M059J (cell line): Measurements from ENCODE around the gene NF2. TPM values are rescaled to one million over a fixed set of nuclear protein-coding genes. Genes with fewer than 3 reads are reported as not detected.
A peak's percentile ranks its signal among the peaks of the same experiment; 100 is the strongest.
"Not testable (repeated sequence)": the region's sequence is repeated elsewhere in the genome, so short reads cannot be mapped to it uniquely, and the experiment has no call there.

Experiments used
- DNase-seq: peaks from one replicate; pipeline ENCODE4 v3.0.0-alpha.2; 2012; ENCODE audit warnings: low read depth
- total RNA-seq: library from RNA; depleted of rRNA; stranded (reverse); fragments of >200 nt; shearing (Covaris generic); gene quantifications from 2 replicates; pipeline ENCODE4 v1.2.3, GENCODE V29; 2014; rRNA removed

The NF2 gene
- 50.5 and 86.0 TPM in 2 replicates for total RNA-seq

GRCh38 chr22:29603358-29604075, at the start of gene NF2:
Gene NF2, plus strand, starts transcription at chr22:29603633. Its CDS starts 366 bp downstream, at chr22:29603999.
- peak; percentile 98 for DNase-seq

DNA sequence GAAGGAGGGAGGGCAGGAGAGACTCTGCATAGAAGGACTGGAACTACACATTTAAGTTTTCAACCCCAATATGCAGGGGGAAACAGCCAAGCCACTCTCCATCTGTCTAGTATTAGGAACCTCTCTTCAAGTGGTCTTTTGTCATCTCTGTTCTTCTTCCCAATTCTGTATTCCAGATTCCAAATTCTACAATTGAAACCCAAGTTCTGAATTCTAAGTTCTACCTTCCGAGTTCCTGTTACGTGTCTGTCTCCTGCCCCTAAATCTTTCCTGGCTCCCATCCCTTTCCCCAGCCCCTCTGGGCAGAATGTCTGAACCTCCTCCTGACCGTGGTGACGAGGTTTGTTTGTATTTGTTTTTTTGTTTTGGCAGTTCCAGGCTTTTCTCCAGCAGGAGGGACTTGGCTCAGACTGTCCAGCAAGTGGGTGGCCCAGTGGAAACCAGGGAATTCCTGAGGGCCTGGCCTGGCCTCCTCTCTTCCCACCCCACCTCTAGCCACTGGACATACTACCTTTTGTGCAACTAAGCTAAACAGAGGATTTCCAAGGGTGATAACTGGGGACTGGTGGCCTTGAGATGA, 48.3 kb upstream of the NF2 start:
- peak; percentile 35 for DNase-seq

GRCh38 chr22:29559030-29559429, 44.4 kb upstream of the NF2 start:
- no peak for DNase-seq

- no peak for DNase-seq
Observed at GRCh38 chr22:29559853-29560252, 43.6 kb upstream of the NF2 start.

GRCh38 chr22:29563652-29564460, 39.6 kb upstream of the NF2 start:
- no peak for DNase-seq

DNA sequence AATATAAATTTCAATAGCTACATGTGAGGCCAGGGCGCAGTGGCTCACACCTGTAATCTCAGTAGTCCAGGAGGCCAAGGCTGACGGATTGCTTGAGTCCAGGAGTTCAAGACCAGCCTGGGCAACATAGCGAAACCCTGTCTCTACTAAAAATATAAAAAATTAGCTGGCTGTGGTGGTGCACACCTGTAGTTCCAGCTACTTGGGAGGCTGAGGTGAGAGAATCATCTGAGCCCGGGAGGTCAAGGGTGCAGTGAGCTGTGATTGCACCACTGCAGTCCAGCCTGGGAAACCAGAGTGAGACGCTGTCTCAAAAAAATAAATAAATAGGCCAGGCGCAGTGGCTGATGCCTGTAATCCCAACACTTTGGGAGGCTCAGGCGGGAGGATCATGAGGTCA, 36.9 kb upstream of the NF2 start:
- DNase-seq: not testable (repeated sequence)

- no peak for DNase-seq
Observed at GRCh38 chr22:29567338-29567737, 36.1 kb upstream of the NF2 start.

DNA sequence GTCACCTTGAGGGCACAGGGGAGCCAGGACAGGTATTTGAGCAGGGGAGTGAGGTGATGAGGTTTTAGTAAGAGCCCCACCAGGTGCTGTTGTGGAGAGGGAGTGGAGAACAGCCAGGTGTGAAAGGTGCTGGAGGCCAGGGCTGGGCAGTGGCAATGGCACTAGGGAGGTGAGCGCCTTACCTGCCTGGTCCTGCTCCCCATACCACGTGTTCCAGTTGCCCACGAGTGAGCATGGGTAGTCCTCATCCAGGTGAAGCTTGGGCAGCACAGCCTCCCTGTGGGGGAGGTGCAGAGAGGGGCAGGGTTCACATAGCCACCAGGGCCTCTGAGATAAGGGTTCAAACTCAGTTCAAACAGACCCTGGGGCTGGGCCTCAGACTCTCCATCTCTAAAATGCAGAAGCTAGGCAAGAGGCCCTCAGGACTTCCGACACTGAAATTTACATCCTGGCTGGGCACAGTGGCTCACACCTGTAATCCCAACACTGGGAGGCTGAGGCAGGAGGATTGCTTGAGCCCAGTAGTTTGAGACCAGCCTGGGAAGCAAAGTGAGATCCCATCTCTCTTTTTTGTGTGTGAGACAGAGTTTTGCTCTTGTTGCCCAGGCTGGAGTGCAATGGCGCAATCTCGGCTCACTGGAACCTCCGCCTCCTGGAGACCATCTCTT, 34.3 kb upstream of the NF2 start:
- no peak for DNase-seq

DNA sequence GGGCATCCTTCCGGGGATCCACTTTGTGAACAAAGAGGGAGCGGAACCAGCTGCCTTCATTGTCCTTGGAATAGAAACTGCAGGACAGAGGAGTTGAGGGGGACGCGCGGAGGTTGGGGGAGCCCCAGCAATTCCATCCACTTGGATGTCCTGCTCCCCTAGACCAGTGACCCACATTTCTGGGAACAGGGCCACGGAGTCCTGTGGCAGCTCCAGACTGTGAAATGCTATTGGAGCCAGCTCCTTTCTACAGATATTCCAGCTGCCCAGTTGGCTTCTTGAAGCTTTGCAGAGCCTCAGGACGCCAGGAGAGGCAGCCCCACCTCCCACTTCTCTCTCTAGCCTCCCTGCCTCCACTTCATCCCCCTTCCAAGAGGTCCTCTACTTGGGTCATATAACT, 33.0 kb upstream of the NF2 start:
- DNase-seq: no peak

DNA sequence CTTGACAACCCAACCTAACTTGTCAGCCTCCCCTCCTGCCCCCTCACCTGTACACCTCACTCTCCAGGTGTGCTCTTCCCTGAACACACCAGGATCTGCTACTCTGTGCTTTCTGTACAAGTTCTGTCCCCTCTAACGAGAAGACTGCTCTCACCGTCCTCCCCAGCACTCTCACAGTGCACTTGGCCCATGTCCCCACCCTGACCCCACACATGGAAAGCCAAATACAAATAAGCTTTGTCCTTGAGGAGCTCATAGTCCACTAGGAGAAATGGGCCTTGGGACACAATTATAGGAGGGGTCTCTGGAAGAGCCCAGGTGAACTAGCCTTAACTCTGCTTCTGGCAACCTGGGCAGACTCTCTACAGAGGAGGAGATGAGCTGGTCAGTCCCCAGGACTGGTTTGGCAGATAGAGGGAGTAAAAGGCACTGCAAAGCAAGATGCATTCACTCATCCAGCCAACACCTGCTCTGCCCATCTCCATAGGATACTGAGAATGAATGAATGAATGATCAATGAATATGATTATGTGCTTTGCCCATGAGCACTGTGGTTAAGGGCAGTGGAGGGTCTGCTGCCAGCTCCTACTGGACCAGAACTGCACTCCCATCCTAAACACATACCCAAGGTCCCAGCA, 32.4 kb upstream of the NF2 start:
- DNase-seq: no peak

- no peak for DNase-seq
Observed at GRCh38 chr22:29574762-29575450, 28.5 kb upstream of the NF2 start.

- DNase-seq: no peak
Observed at GRCh38 chr22:29578462-29579200, 24.8 kb upstream of the NF2 start.

- DNase-seq: no peak
Observed at GRCh38 chr22:29580200-29580810, 23.1 kb upstream of the NF2 start.

DNA sequence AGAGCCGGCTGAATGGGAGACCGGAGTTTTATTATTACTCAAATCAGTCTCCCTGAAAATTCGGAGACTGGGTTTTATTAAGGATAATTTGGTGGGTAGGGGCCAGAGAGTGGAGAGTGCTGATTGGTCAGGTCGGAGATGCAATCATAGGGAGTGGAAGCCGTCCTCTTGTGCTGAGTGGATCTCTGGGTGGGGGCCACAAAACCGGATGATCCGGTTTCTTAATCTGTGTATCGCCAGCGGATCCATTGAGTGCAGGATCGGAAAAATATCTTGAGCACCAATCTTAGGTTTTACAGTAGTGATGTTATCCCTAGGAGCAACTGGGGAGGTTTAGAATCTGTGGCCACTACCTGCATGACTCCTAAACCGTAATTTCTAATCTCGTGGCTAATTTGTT, 21.6 kb upstream of the NF2 start:
- DNase-seq: no peak

- DNase-seq: no peak
Observed at GRCh38 chr22:29584975-29585374, 18.5 kb upstream of the NF2 start.

- not testable (repeated sequence) for DNase-seq
Observed at GRCh38 chr22:29586193-29586705, 17.2 kb upstream of the NF2 start.

DNA sequence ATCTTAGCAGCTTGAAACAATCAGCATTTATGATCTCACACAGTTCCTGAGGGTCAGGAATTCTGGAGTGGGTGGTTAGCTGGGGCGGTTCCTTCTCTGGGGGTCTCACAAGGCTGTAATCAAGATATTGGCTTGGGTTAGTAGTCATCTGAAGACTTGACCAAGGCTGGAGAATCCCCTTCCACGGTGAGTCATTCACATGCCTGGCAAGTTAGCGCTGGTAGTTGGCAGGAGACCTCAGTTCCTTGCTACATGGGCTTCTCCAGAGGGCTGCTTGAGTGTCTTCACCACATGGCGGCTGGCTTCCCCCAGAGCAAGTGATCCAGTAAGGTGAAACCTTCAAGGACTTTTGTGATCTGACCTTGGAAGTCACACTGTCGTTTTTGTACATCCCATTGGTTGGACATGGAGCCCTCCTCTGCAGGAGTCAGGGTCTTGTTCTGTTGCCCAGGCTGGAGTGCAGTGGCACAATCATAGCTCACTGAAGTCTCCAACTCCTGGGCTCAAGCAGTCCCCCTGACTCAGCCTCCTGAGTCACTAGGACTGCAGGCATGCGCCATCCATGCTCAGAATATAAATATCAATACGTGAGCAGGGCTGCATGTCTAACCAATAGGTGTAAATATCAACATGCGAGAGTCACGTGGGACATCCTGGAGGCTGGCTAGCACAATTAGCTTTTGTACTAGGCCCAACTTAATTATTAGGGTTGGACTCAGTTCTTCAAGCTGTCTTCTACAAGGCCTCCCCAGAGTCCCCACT, 15.3 kb upstream of the NF2 start:
- DNase-seq: peak; percentile 84

DNA sequence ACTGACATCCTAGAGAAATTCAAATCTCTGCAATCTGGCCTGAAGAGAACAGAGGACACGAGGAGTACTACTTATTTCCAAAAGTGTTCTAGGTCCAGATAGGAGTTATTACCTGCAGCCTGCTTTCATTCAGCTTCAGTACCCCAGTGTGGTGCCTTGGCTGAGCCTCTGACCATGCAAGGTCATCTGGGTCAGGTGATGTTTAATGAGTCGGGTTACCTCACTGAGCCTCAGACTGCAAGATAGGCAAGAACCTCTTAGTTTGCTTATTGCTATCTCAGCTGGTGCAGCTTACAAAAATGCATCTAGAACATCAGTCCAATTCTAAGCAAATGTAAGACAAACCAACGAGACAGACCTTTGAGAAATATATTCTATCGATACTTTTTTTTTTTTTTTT, 9.5 kb upstream of the NF2 start:
- no peak for DNase-seq

- not testable (repeated sequence) for DNase-seq
Observed at GRCh38 chr22:29594447-29594846, 9.0 kb upstream of the NF2 start.
